GM23338 (cell line): ENCODE measurements around the gene JOSD2. TPM values are rescaled to one million over a fixed set of nuclear protein-coding genes. Genes with fewer than 3 reads are reported as not detected.

Source experiments
- ATAC-seq: fragments of 200-7000 bp; cut with Tn5 transposase; 3 replicates; pipeline ENCODE4 v1.9.1; 2020
- DNase-seq: peaks from one replicate; pipeline ENCODE4 v3.0.0-alpha.2; 2015; ENCODE audit warnings: low spot score
- H2AFZ ChIP-seq: fragments of 200-600 bp; sonication (generic); 2 replicates; pipeline ENCODE4 v1.8.0; 2016; ENCODE audit warnings: antibody characterized with exemption, mild to moderate bottlenecking, moderate library complexity
- H3F3A ChIP-seq: fragments of 200-600 bp; sonication (generic); replicated peaks from 2 replicates; pipeline ENCODE4 v1.8.0; 2017; ENCODE audit warnings: antibody characterized with exemption, mixed run types, low read depth
- H3K27ac ChIP-seq: fragments of 200-600 bp; sonication (generic); 2 replicates; pipeline ENCODE4 v1.6.1; 2016; ENCODE audit warnings: low read depth
- H3K27me3 ChIP-seq: fragments of 200-600 bp; sonication (generic); 2 replicates; pipeline ENCODE4 v1.8.0; 2016; ENCODE audit warnings: mild to moderate bottlenecking, mixed run types, moderate library complexity; ENCODE audit not compliant: insufficient read depth
- H3K36me3 ChIP-seq: fragments of 200-600 bp; sonication (generic); 2 replicates; pipeline ENCODE4 v1.8.0; 2016; ENCODE audit warnings: mild to moderate bottlenecking; ENCODE audit not compliant: insufficient read depth
- H3K4me1 ChIP-seq: fragments of 200-600 bp; sonication (generic); 2 replicates; pipeline ENCODE4 v1.8.0; 2016; ENCODE audit warnings: mild to moderate bottlenecking, moderate library complexity; ENCODE audit not compliant: insufficient read depth
- H3K4me2 ChIP-seq: fragments of 200-600 bp; sonication (generic); 2 replicates; pipeline ENCODE4 v1.7.1; 2017; ENCODE audit warnings: mixed run types
- H3K4me3 ChIP-seq: fragments of 200-600 bp; sonication (generic); 2 replicates; pipeline ENCODE4 v1.6.1; 2016; ENCODE audit warnings: mixed run types
- H3K79me2 ChIP-seq: fragments of 200-600 bp; sonication (generic); replicated peaks from 2 replicates; pipeline ENCODE4 v1.8.0; 2017; ENCODE audit warnings: mild to moderate bottlenecking; ENCODE audit not compliant: insufficient read depth
- H3K9me2 ChIP-seq: fragments of 200-600 bp; sonication (generic); 2 replicates; pipeline ENCODE4 v1.8.0; 2017; ENCODE audit not compliant: insufficient read depth
- H4K20me1 ChIP-seq: fragments of 200-600 bp; sonication (generic); replicated peaks from 2 replicates; pipeline ENCODE4 v1.8.0; 2017; ENCODE audit warnings: mild to moderate bottlenecking; ENCODE audit not compliant: insufficient read depth
- H3K27ac Mint-ChIP-seq: 2 replicates; pipeline ENCODE4 v1.8.0; 2020; ENCODE audit warnings: inconsistent platforms, mild to moderate bottlenecking, moderate library complexity, mixed read lengths
- H3K27me3 Mint-ChIP-seq: 3 replicates; pipeline ENCODE4 v1.8.0; 2022; ENCODE audit warnings: low read depth, mild to moderate bottlenecking, moderate library complexity, mixed read lengths, inconsistent platforms; ENCODE audit not compliant: insufficient read depth, poor library complexity
- H3K36me3 Mint-ChIP-seq: 3 replicates; pipeline ENCODE4 v1.8.0; 2021; ENCODE audit warnings: low read depth, mild to moderate bottlenecking, inconsistent platforms, moderate library complexity, mixed read lengths
- H3K4me1 Mint-ChIP-seq: 3 replicates; pipeline ENCODE4 v1.8.0; 2020; ENCODE audit warnings: mild to moderate bottlenecking, inconsistent platforms, mixed read lengths
- H3K4me3 Mint-ChIP-seq: 3 replicates; pipeline ENCODE4 v1.8.0; 2021; ENCODE audit warnings: moderate library complexity, mild to moderate bottlenecking, inconsistent platforms, mixed read lengths
- H3K9me3 Mint-ChIP-seq: 3 replicates; pipeline ENCODE4 v1.8.0; 2020; ENCODE audit warnings: moderate library complexity, mild to moderate bottlenecking, inconsistent platforms, mixed read lengths
- EZH2phosphoT487 ChIP-seq: fragments of 200-600 bp; sonication (generic); IDR thresholded peaks from one replicate; pipeline ENCODE4 v1.8.1; 2018; ENCODE audit warnings: antibody characterized with exemption; ENCODE audit not compliant: unreplicated experiment
- NANOG ChIP-seq: IDR thresholded peaks from 2 replicates; pipeline ENCODE4 v1.6.1; 2016; ENCODE audit warnings: antibody characterized with exemption, borderline replicate concordance
- POLR2AphosphoS5 ChIP-seq: IDR thresholded peaks from 2 replicates; pipeline ENCODE4 v1.6.1; 2016; ENCODE audit warnings: antibody characterized with exemption, low read depth
- ZNF331 ChIP-seq: fragments of 250-450 bp; sonication (Bioruptor Pico); IDR thresholded peaks from 2 replicates; pipeline ENCODE4 v1.5.0; 2020; ENCODE audit warnings: low read depth, mild to moderate bottlenecking, moderate library complexity
- polyA plus RNA-seq: library from polyadenylated mRNA; unstranded; fragments of >200 nt; fragmentation: Nextera tagmentation; extraction: Ambion mirVana; gene quantifications from 2 replicates; pipeline ENCODE4 v1.2.1, GENCODE V29; 2016
- total RNA-seq: library from RNA; depleted of rRNA; stranded (reverse); fragments of >200 nt; shearing (Covaris generic); gene quantifications from 2 replicates; pipeline ENCODE4 v1.2.3, GENCODE V29; 2014
- TF ChIP-seq, protein P1 (sequence below): fragments of 250-450 bp; sonication (Bioruptor Pico); IDR thresholded peaks from 2 replicates; pipeline ENCODE4 v1.5.0; 2020; ENCODE audit warnings: mild to moderate bottlenecking, moderate library complexity
- TF ChIP-seq, protein P2 (sequence below): IDR thresholded peaks from 2 replicates; pipeline ENCODE4 v1.6.1; 2016; ENCODE audit warnings: antibody characterized with exemption

Gene JOSD2
- total and polyA plus RNA-seq, 2 experiments from 2014 or later = 3.3 to 5.8 TPM

DNA sequence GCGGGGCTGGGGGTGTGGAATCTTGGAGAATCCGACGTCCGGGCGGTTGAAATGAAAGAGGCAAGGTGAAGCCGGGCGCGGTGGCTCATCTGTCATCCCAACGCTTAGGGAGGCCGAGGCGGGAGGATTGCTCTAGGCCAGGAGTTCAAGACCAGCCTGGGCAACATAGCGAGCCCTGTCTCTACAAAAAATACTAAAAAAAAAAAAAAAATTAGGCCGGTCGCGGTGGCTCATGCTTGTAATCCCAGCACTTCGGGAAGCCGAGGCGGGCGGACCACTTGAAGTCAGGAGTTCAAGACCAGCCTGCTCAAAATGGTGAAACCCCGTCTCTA is 34.1 kb downstream of the JOSD2 start:
- Mint-ChIP-seq H3K27ac (no peak overlapping the region), H3K4me1 (no peaks in the 10 kb centered on the region; the same call in 2 of the 3 replicates), H3K27me3 (peaks cover 12% of the 10 kb centered on the region), H3K9me3 (peaks cover 90% of the 10 kb centered on the region), H3K4me3 (no peak overlapping the region), H3K36me3 (peaks cover 37% of the 10 kb centered on the region)
- no peak overlapping the region for H2AFZ ChIP-seq
- ATAC-seq (no peak), DNase-seq (peak; percentile 96)
- H3K36me3 ChIP-seq = peaks cover 3% of the 10 kb centered on the region; the same call in 1 of the 2 replicates
- H3K27me3 ChIP-seq = no peaks in the 10 kb centered on the region
- peaks cover 6% of the 10 kb centered on the region for H3F3A ChIP-seq
- no peaks in the 10 kb centered on the region; the same call in 1 of the 2 replicates for H4K20me1 ChIP-seq
- no peak overlapping the region for H3K27ac ChIP-seq
- H3K9me2 ChIP-seq = no peaks in the 10 kb centered on the region
- peaks cover 10% of the 10 kb centered on the region; the same call in 1 of the 2 replicates for H3K4me1 ChIP-seq
- peaks cover 25% of the 10 kb centered on the region for H3K79me2 ChIP-seq
- TF ChIP-seq EZH2phosphoT487 = no peak
- TF ChIP-seq, protein P1, sequence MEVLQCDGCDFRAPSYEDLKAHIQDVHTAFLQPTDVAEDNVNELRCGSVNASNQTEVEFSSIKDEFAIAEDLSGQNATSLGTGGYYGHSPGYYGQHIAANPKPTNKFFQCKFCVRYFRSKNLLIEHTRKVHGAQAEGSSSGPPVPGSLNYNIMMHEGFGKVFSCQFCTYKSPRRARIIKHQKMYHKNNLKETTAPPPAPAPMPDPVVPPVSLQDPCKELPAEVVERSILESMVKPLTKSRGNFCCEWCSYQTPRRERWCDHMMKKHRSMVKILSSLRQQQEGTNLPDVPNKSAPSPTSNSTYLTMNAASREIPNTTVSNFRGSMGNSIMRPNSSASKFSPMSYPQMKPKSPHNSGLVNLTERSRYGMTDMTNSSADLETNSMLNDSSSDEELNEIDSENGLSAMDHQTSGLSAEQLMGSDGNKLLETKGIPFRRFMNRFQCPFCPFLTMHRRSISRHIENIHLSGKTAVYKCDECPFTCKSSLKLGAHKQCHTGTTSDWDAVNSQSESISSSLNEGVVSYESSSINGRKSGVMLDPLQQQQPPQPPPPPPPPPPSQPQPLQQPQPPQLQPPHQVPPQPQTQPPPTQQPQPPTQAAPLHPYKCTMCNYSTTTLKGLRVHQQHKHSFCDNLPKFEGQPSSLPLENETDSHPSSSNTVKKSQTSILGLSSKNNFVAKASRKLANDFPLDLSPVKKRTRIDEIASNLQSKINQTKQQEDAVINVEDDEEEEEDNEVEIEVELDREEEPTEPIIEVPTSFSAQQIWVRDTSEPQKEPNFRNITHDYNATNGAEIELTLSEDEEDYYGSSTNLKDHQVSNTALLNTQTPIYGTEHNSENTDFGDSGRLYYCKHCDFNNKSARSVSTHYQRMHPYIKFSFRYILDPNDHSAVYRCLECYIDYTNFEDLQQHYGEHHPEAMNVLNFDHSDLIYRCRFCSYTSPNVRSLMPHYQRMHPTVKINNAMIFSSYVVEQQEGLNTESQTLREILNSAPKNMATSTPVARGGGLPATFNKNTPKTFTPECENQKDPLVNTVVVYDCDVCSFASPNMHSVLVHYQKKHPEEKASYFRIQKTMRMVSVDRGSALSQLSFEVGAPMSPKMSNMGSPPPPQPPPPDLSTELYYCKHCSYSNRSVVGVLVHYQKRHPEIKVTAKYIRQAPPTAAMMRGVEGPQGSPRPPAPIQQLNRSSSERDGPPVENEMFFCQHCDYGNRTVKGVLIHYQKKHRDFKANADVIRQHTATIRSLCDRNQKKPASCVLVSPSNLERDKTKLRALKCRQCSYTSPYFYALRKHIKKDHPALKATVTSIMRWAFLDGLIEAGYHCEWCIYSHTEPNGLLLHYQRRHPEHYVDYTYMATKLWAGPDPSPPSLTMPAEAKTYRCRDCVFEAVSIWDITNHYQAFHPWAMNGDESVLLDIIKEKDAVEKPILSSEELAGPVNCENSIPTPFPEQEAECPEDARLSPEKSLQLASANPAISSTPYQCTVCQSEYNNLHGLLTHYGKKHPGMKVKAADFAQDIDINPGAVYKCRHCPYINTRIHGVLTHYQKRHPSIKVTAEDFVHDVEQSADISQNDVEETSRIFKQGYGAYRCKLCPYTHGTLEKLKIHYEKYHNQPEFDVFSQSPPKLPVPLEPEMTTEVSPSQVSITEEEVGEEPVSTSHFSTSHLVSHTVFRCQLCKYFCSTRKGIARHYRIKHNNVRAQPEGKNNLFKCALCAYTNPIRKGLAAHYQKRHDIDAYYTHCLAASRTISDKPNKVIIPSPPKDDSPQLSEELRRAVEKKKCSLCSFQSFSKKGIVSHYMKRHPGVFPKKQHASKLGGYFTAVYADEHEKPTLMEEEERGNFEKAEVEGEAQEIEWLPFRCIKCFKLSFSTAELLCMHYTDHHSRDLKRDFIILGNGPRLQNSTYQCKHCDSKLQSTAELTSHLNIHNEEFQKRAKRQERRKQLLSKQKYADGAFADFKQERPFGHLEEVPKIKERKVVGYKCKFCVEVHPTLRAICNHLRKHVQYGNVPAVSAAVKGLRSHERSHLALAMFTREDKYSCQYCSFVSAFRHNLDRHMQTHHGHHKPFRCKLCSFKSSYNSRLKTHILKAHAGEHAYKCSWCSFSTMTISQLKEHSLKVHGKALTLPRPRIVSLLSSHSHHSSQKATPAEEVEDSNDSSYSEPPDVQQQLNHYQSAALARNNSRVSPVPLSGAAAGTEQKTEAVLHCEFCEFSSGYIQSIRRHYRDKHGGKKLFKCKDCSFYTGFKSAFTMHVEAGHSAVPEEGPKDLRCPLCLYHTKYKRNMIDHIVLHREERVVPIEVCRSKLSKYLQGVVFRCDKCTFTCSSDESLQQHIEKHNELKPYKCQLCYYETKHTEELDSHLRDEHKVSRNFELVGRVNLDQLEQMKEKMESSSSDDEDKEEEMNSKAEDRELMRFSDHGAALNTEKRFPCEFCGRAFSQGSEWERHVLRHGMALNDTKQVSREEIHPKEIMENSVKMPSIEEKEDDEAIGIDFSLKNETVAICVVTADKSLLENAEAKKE = no peak
- TF ChIP-seq NANOG = no peak
- no peak for TF ChIP-seq POLR2AphosphoS5
- peak overlapping the region; percentile 97 for H3K4me3 ChIP-seq
- H3K4me2 ChIP-seq = peak overlapping the region; percentile 88

DNA sequence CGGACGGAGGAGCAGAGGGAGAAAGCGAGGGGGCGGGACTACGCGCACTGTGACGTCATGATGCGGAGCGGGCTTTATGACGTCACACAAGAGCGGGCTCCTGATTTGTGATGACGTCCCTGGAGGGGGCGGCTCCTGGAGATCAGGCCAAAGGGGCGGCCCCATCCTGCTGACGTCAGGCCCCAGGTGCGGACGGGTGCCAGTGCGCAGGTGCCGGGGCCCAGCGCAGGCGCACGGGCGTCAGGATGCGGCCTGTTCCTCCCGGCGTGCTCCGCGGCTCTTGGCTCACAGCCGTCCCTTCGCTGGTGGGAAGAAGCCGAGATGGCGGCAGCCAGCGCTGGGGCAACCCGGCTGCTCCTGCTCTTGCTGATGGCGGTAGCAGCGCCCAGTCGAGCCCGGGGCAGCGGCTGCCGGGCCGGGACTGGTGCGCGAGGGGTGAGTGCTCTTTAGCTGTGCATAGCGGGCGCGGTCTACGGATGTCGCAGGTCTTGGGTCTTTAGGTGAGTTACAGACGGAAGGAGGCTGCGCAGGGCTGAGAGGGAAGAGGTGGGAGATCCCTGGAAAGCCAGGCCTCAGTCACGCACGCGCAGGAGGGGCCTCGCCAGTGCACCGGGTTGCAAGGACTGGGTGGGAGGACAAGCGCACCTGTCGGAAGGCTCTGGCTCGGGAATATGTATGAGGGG is 34.6 kb downstream of the JOSD2 start, which contains the start of the genes EMC10 and GARIN5A:
Gene EMC10 (plus strand): TSS at position 284 of the 683 bp plus-strand sequence. CDS start 38 bp downstream, at position 322.
Gene GARIN5A (minus strand): TSS at position 625 of the 683 bp plus-strand sequence. CDS start 460 bp downstream, at position 165.
- H3K27me3 Mint-ChIP-seq = peaks cover 12% of the 10 kb centered on the region

More for the DNA sequence above, 34.6 kb downstream of the JOSD2 start, which contains the start of the genes EMC10 and GARIN5A:
- H3K9me3 Mint-ChIP-seq = peaks cover 90% of the 10 kb centered on the region
- peak within 1 kb of the TSS; percentile 97 for H3K4me3 ChIP-seq
- H3K79me2 ChIP-seq = peaks cover 25% of the 10 kb centered on the region
- no peak within 1 kb of the TSS for H3K4me3 Mint-ChIP-seq
- H3K27me3 ChIP-seq = no peaks in the 10 kb centered on the region
- no peaks in the 10 kb centered on the region; the same call in 1 of the 2 replicates for H4K20me1 ChIP-seq
- no peaks in the 10 kb centered on the region for H3K9me2 ChIP-seq
- TF ChIP-seq, protein P2, sequence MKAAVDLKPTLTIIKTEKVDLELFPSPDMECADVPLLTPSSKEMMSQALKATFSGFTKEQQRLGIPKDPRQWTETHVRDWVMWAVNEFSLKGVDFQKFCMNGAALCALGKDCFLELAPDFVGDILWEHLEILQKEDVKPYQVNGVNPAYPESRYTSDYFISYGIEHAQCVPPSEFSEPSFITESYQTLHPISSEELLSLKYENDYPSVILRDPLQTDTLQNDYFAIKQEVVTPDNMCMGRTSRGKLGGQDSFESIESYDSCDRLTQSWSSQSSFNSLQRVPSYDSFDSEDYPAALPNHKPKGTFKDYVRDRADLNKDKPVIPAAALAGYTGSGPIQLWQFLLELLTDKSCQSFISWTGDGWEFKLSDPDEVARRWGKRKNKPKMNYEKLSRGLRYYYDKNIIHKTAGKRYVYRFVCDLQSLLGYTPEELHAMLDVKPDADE = 0 out of 2 replicates have a peak, but pooled peaks have one; percentile 31
- no peak for TF ChIP-seq ZNF331 (CRISPR knock-in tag)
- peak; percentile 95 for TF ChIP-seq POLR2AphosphoS5
- no peaks in the 10 kb centered on the region; the same call in 2 of the 3 replicates for H3K4me1 Mint-ChIP-seq
- peaks cover 10% of the 10 kb centered on the region; the same call in 1 of the 2 replicates for H3K4me1 ChIP-seq
- DNase-seq (peak; percentile 99), ATAC-seq (no peak)
- peaks cover 38% of the 10 kb centered on the region for H3K36me3 Mint-ChIP-seq
- peak within 1 kb of the TSS; percentile 85 for H2AFZ ChIP-seq
- peak within 1 kb of the TSS; percentile 88 for H3K4me2 ChIP-seq
- peaks cover 3% of the 10 kb centered on the region; the same call in 1 of the 2 replicates for H3K36me3 ChIP-seq
- H3F3A ChIP-seq = peaks cover 10% of the 10 kb centered on the region
- peak within 1 kb of the TSS; percentile 96 for H3K27ac ChIP-seq
- no peak within 1 kb of the TSS for H3K27ac Mint-ChIP-seq
